DOHH2 (cell line): Measurements from ENCODE around the gene NKAIN2.

Experiments
- H3F3A ChIP-seq: fragments of 200-600 bp; sonication (generic), shearing (Covaris generic); 2 replicates; pipeline ENCODE4 v1.6.0; 2016; ENCODE audit warnings: antibody characterized with exemption, mild to moderate bottlenecking; ENCODE audit not compliant: control insufficient read depth, insufficient read depth
- H3K27ac ChIP-seq: fragments of 200-600 bp; sonication (generic); 2 replicates; pipeline ENCODE4 v1.5.1; 2014; ENCODE audit warnings: low read depth, mild to moderate bottlenecking, low read length, moderate library complexity
- H3K27me3 ChIP-seq: fragments of 200-600 bp; sonication (generic); 2 replicates; pipeline ENCODE4 v1.6.1; 2014; ENCODE audit warnings: mild to moderate bottlenecking, low read length, mixed read lengths; ENCODE audit not compliant: control insufficient read depth
- H3K36me3 ChIP-seq: fragments of 200-600 bp; sonication (generic); 2 replicates; pipeline ENCODE4 v1.6.1; 2014; ENCODE audit warnings: mild to moderate bottlenecking, low read length, moderate library complexity, mixed read lengths; ENCODE audit not compliant: control insufficient read depth
- H3K4me1 ChIP-seq: fragments of 200-600 bp; sonication (generic); 2 replicates; pipeline ENCODE4 v1.6.1; 2014; ENCODE audit warnings: mild to moderate bottlenecking, low read length, mixed read lengths; ENCODE audit not compliant: control insufficient read depth
- H3K4me2 ChIP-seq: fragments of 200-600 bp; sonication (generic); 2 replicates; pipeline ENCODE4 v1.6.0; 2014; ENCODE audit warnings: mild to moderate bottlenecking, low read length, moderate library complexity
- H3K4me3 ChIP-seq: fragments of 200-600 bp; sonication (generic); 2 replicates; pipeline ENCODE4 v1.5.1; 2014; ENCODE audit warnings: mild to moderate bottlenecking, low read length, mixed read lengths
- H3K79me2 ChIP-seq: fragments of 200-600 bp; sonication (generic); 2 replicates; pipeline ENCODE4 v1.6.1; 2014; ENCODE audit warnings: mild to moderate bottlenecking, low read length, mixed read lengths; ENCODE audit not compliant: control insufficient read depth
- H3K9me2 ChIP-seq: fragments of 200-600 bp; sonication (generic); replicated peaks from 2 replicates; pipeline ENCODE4 v1.6.1; 2014; ENCODE audit warnings: mild to moderate bottlenecking, low read length, mixed read lengths; ENCODE audit not compliant: control insufficient read depth
- H3K9me3 ChIP-seq: fragments of 200-600 bp; sonication (generic); 2 replicates; pipeline ENCODE4 v1.6.1; 2014; ENCODE audit warnings: antibody characterized with exemption, low read length, mixed read lengths; ENCODE audit not compliant: control insufficient read depth, insufficient read depth
- H4K20me1 ChIP-seq: fragments of 200-600 bp; sonication (generic); 2 replicates; pipeline ENCODE4 v1.6.0; 2014; ENCODE audit warnings: low read depth, mild to moderate bottlenecking, antibody characterized with exemption, low read length, moderate library complexity; ENCODE audit not compliant: control insufficient read depth, insufficient read depth
- EZH2phosphoT487 ChIP-seq: fragments of 200-600 bp; sonication (generic); IDR thresholded peaks from 2 replicates; pipeline ENCODE4 v1.6.1; 2017; ENCODE audit warnings: borderline replicate concordance, mild to moderate bottlenecking, antibody characterized with exemption, low read length, moderate library complexity, mixed read lengths
- TF ChIP-seq, protein P1 (sequence below): fragments of 200-600 bp; sonication (generic); IDR thresholded peaks from one replicate; pipeline ENCODE4 v1.5.1; 2014; ENCODE audit warnings: antibody characterized with exemption, mild to moderate bottlenecking, low read depth, low read length; ENCODE audit not compliant: poor library complexity, severe bottlenecking

The NKAIN2 gene

GRCh38 chr6:124823240-124824111, 1019.8 kb downstream of the NKAIN2 start:
- H4K20me1 ChIP-seq = no peaks in the 10 kb centered on the region
- H3K4me1 ChIP-seq = no peaks in the 10 kb centered on the region
- H3K27ac ChIP-seq = no peak overlapping the region
- H3F3A ChIP-seq = no peaks in the 10 kb centered on the region
- H3K9me2 ChIP-seq = no peaks in the 10 kb centered on the region
- H3K36me3 ChIP-seq = no peaks in the 10 kb centered on the region
- H3K79me2 ChIP-seq = no peaks in the 10 kb centered on the region
- H3K9me3 ChIP-seq = no peaks in the 10 kb centered on the region
- TF ChIP-seq EZH2phosphoT487 = no peak
- TF ChIP-seq, protein P1, sequence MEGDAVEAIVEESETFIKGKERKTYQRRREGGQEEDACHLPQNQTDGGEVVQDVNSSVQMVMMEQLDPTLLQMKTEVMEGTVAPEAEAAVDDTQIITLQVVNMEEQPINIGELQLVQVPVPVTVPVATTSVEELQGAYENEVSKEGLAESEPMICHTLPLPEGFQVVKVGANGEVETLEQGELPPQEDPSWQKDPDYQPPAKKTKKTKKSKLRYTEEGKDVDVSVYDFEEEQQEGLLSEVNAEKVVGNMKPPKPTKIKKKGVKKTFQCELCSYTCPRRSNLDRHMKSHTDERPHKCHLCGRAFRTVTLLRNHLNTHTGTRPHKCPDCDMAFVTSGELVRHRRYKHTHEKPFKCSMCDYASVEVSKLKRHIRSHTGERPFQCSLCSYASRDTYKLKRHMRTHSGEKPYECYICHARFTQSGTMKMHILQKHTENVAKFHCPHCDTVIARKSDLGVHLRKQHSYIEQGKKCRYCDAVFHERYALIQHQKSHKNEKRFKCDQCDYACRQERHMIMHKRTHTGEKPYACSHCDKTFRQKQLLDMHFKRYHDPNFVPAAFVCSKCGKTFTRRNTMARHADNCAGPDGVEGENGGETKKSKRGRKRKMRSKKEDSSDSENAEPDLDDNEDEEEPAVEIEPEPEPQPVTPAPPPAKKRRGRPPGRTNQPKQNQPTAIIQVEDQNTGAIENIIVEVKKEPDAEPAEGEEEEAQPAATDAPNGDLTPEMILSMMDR = no peak
- H3K4me2 ChIP-seq = no peak overlapping the region
- H3K27me3 ChIP-seq = no peaks in the 10 kb centered on the region
- H3K4me3 ChIP-seq = no peak overlapping the region

- no peak overlapping the region for H3K4me3 ChIP-seq
- H3F3A ChIP-seq = no peaks in the 10 kb centered on the region
- H3K27ac ChIP-seq = no peak overlapping the region
- no peak overlapping the region for H3K4me2 ChIP-seq
- H3K4me1 ChIP-seq = no peaks in the 10 kb centered on the region
- H4K20me1 ChIP-seq = no peaks in the 10 kb centered on the region
- TF ChIP-seq, protein P1 = no peak
- TF ChIP-seq EZH2phosphoT487 = no peak
- H3K36me3 ChIP-seq = no peaks in the 10 kb centered on the region
- no peaks in the 10 kb centered on the region for H3K27me3 ChIP-seq
- no peaks in the 10 kb centered on the region for H3K79me2 ChIP-seq
- no peaks in the 10 kb centered on the region for H3K9me3 ChIP-seq
- no peaks in the 10 kb centered on the region for H3K9me2 ChIP-seq
Observed at GRCh38 chr6:124825564-124825963, 1021.9 kb downstream of the NKAIN2 start.

DNA sequence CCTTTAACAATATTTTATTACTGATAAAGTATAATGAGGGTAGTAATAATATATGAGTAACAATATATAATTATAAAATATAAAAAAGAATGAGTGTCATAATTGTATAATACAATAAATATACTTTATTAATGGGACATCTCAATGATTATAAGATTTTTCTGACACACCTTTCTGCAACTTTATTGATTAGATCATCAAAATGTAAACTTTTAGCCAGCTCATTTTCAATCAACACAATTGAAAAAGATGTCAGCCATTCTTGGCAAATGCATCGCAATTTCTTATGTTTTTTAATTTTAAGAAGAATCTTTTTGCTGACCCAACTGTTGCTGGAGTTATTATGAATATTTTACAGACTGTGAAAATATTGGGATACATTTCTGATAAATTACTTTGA, 1026.2 kb downstream of the NKAIN2 start:
- H3K27ac ChIP-seq = no peak overlapping the region
- no peaks in the 10 kb centered on the region for H3K9me2 ChIP-seq
- H3K4me3 ChIP-seq = no peak overlapping the region
- H3K27me3 ChIP-seq = no peaks in the 10 kb centered on the region
- no peaks in the 10 kb centered on the region for H3K79me2 ChIP-seq
- H3K36me3 ChIP-seq = no peaks in the 10 kb centered on the region
- H3K4me2 ChIP-seq = no peak overlapping the region
- TF ChIP-seq, protein P1 = no peak
- no peak for TF ChIP-seq EZH2phosphoT487
- no peaks in the 10 kb centered on the region for H3K9me3 ChIP-seq
- H3K4me1 ChIP-seq = no peaks in the 10 kb centered on the region
- H3F3A ChIP-seq = no peaks in the 10 kb centered on the region
- H4K20me1 ChIP-seq = no peaks in the 10 kb centered on the region
